ENCODE data around the gene SYNDIG1L.

DNA sequence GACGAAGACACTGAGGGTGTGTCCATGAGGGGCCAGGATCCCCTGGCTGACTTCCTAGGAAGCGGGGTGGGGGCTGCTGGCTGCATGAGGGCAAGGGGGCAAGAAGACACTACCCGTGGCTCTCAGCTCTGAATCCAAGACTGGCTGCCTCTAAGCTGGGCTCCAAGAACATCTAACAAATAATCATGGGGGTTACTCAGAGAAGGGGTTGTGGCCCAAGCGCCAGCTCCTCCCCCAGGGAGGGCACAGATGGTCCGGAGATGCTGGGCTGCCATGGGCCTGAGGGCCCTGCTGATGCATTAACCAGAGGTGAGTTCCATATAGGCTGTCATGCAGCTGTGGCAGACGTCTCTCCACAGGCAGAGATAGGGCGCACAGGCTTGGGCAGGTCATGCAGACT is 14.3 kb downstream of the SYNDIG1L start:
- TF ChIP-seq, protein P1, sequence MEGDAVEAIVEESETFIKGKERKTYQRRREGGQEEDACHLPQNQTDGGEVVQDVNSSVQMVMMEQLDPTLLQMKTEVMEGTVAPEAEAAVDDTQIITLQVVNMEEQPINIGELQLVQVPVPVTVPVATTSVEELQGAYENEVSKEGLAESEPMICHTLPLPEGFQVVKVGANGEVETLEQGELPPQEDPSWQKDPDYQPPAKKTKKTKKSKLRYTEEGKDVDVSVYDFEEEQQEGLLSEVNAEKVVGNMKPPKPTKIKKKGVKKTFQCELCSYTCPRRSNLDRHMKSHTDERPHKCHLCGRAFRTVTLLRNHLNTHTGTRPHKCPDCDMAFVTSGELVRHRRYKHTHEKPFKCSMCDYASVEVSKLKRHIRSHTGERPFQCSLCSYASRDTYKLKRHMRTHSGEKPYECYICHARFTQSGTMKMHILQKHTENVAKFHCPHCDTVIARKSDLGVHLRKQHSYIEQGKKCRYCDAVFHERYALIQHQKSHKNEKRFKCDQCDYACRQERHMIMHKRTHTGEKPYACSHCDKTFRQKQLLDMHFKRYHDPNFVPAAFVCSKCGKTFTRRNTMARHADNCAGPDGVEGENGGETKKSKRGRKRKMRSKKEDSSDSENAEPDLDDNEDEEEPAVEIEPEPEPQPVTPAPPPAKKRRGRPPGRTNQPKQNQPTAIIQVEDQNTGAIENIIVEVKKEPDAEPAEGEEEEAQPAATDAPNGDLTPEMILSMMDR (IDR thresholded peaks at IDR 0.05; ENCODE audit: poor library complexity, severe bottlenecking): no peak
- TF ChIP-seq, protein P2, sequence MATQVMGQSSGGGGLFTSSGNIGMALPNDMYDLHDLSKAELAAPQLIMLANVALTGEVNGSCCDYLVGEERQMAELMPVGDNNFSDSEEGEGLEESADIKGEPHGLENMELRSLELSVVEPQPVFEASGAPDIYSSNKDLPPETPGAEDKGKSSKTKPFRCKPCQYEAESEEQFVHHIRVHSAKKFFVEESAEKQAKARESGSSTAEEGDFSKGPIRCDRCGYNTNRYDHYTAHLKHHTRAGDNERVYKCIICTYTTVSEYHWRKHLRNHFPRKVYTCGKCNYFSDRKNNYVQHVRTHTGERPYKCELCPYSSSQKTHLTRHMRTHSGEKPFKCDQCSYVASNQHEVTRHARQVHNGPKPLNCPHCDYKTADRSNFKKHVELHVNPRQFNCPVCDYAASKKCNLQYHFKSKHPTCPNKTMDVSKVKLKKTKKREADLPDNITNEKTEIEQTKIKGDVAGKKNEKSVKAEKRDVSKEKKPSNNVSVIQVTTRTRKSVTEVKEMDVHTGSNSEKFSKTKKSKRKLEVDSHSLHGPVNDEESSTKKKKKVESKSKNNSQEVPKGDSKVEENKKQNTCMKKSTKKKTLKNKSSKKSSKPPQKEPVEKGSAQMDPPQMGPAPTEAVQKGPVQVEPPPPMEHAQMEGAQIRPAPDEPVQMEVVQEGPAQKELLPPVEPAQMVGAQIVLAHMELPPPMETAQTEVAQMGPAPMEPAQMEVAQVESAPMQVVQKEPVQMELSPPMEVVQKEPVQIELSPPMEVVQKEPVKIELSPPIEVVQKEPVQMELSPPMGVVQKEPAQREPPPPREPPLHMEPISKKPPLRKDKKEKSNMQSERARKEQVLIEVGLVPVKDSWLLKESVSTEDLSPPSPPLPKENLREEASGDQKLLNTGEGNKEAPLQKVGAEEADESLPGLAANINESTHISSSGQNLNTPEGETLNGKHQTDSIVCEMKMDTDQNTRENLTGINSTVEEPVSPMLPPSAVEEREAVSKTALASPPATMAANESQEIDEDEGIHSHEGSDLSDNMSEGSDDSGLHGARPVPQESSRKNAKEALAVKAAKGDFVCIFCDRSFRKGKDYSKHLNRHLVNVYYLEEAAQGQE (IDR thresholded peaks at IDR 0.05; ENCODE audit: borderline replicate concordance): no peak

All from neural cell (in vitro differentiated cells).